ENCODE measurements around the gene TPM1. TPM values are rescaled to one million over a fixed set of nuclear protein-coding genes. Genes with fewer than 3 reads are reported as not detected.
A peak's percentile ranks its signal among the peaks of the same experiment; 100 is the strongest.

TPM1 gene
- total RNA-seq, 2 donors from 2014 or later: 927 to 1,440 TPM

DNA sequence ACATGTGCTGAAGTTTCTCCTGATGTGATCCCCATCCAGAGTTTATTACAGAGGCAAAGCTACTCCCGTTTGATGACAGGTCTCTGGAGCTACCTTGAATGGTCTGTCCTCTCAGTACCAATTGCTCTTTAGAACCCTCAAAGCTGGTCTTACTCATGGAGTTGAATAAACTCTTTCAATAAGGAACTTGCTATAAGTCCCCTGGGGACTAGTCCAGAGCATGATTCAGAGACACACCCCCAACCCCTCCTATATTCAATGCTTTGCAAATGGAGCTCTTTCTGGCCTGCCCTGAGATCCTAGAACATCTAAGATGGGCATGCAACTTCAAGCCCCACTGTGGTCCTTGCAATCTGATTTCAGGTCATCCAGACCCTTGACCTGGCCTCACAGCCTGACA lies 23.9 kb upstream of the TPM1 start:
- H3K27ac ChIP-seq: no peak overlapping the region
- ATAC-seq (ENCODE audit: insufficient number of reproducible peaks, low FRiP score, low read depth): no peak
- no peak for DNase-seq (ENCODE audit: low spot score)
- no peaks in the 10 kb centered on the region for H3K36me3 ChIP-seq
- peaks cover 29 to 36% of the 10 kb centered on the region in 2 donors for H3K4me1 ChIP-seq (ENCODE audit: control insufficient read depth in 1 of 2, low read depth in 2 of 2)
- no peak overlapping the region for H3K4me3 ChIP-seq
- H3K27me3 ChIP-seq (replicated peaks; ENCODE audit: insufficient read depth): no peaks in the 10 kb centered on the region
- H3K9me3 ChIP-seq: no peaks in the 10 kb centered on the region
- TF ChIP-seq, protein P1, sequence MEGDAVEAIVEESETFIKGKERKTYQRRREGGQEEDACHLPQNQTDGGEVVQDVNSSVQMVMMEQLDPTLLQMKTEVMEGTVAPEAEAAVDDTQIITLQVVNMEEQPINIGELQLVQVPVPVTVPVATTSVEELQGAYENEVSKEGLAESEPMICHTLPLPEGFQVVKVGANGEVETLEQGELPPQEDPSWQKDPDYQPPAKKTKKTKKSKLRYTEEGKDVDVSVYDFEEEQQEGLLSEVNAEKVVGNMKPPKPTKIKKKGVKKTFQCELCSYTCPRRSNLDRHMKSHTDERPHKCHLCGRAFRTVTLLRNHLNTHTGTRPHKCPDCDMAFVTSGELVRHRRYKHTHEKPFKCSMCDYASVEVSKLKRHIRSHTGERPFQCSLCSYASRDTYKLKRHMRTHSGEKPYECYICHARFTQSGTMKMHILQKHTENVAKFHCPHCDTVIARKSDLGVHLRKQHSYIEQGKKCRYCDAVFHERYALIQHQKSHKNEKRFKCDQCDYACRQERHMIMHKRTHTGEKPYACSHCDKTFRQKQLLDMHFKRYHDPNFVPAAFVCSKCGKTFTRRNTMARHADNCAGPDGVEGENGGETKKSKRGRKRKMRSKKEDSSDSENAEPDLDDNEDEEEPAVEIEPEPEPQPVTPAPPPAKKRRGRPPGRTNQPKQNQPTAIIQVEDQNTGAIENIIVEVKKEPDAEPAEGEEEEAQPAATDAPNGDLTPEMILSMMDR (IDR thresholded peaks at IDR 0.05): no peak

DNA sequence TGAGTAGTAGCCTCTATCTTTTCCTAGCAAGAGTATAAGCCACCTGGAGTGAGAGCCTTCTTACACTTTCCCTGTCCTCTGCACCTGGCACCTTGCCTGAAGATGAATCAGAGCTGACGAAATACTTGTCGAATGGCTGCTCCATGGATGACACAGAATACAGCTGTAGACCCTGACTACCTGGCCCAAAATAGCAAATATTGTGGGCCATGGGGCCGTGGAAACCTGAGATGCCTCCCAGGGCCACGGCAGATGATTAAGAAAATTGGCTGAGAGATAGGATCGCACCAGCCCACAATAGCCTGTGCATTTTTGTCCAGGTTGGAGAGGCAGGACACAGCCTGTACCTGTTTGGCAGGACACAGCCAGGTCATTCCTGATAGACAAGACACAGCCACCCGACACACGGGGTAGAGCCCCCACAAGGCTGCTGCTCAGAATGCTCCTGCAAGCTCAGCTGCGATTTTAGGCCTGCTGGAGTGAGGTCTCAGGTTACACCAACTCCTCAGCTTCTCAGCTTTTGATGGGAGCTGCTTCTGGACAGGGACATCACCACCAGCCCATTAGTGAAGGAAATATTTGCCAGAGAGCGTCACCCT lies 22.9 kb upstream of the TPM1 start:
- H3K9me3 ChIP-seq: no peaks in the 10 kb centered on the region
- H3K27me3 ChIP-seq (replicated peaks; ENCODE audit: insufficient read depth): no peaks in the 10 kb centered on the region
- peaks cover 29 to 35% of the 10 kb centered on the region in 2 donors for H3K4me1 ChIP-seq (ENCODE audit: control insufficient read depth in 1 of 2, low read depth in 2 of 2)
- ATAC-seq (ENCODE audit: insufficient number of reproducible peaks, low FRiP score, low read depth) (no peak), DNase-seq (ENCODE audit: low spot score) (no peak)
- TF ChIP-seq, protein P1 (IDR thresholded peaks at IDR 0.05): no peak
- H3K4me3 ChIP-seq: no peak overlapping the region
- no peaks in the 10 kb centered on the region for H3K36me3 ChIP-seq
- H3K27ac ChIP-seq: no peak overlapping the region

DNA sequence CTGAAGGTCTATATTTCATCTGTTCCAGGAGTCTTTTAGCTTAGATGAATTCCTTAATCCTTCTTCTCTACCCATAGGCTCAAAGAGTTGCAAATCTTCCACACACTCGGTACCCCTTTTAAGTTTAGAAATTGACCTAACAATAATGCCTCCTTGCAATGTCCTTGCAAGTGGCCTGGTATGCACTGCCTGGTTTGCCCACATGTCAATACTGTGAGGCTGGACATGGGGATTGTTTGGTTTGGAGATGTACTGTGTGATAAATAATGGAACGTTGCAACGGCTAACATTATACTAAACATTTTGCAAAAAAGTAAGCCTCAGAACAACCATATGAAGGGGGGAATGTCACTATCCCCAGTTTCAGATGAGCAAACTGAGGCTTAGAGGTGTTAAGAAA lies 22.4 kb upstream of the TPM1 start:
- TF ChIP-seq, protein P1 (IDR thresholded peaks at IDR 0.05): no peak
- H3K4me1 ChIP-seq (ENCODE audit: control insufficient read depth in 1 of 2, low read depth in 2 of 2): peaks cover 25 to 30% of the 10 kb centered on the region in 2 donors
- ATAC-seq (ENCODE audit: insufficient number of reproducible peaks, low FRiP score, low read depth) (no peak), DNase-seq (ENCODE audit: low spot score) (no peak)
- no peaks in the 10 kb centered on the region for H3K9me3 ChIP-seq
- no peak overlapping the region for H3K4me3 ChIP-seq
- H3K36me3 ChIP-seq: no peaks in the 10 kb centered on the region
- no peaks in the 10 kb centered on the region for H3K27me3 ChIP-seq (replicated peaks; ENCODE audit: insufficient read depth)
- no peak overlapping the region for H3K27ac ChIP-seq

DNA sequence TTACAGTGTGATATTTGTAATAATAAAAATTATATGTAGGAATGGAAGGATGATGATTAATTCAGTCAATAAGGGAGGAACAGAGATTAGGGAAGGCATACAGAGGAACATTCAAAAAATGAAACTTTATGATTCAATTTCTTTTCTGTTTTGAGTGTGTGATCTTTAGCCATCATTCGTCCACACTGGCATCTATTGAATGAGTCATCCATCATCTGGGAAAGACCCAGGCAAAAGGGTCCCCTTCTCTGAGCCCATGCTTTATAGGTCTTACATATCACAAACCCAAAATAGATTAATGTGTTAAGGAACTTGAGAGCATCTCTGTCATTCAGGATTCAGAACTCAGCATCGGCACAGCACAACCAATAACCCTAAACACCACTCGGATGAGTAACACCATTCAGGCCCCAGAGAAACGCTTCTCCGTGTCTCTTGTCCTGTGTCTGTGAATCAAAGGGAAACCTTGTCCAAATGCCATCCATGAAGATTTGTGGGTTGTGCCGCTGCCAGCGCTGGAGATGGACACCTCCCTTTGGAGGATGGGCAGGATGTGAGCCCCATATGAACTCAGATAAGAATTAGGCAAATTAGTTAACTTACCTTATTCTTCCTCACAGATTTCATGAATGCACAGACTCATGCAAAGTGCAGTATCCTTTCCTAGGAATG lies 21.7 kb upstream of the TPM1 start:
- TF ChIP-seq, protein P1 (IDR thresholded peaks at IDR 0.05): no peak
- peaks cover 19 to 22% of the 10 kb centered on the region in 2 donors for H3K4me1 ChIP-seq (ENCODE audit: control insufficient read depth in 1 of 2, low read depth in 2 of 2)
- H3K4me3 ChIP-seq: no peak overlapping the region
- H3K27ac ChIP-seq: no peak overlapping the region
- DNase-seq (ENCODE audit: low spot score) (no peak), ATAC-seq (ENCODE audit: insufficient number of reproducible peaks, low FRiP score, low read depth) (no peak)
- no peaks in the 10 kb centered on the region for H3K27me3 ChIP-seq (replicated peaks; ENCODE audit: insufficient read depth)
- H3K36me3 ChIP-seq: no peaks in the 10 kb centered on the region
- no peaks in the 10 kb centered on the region for H3K9me3 ChIP-seq

DNA sequence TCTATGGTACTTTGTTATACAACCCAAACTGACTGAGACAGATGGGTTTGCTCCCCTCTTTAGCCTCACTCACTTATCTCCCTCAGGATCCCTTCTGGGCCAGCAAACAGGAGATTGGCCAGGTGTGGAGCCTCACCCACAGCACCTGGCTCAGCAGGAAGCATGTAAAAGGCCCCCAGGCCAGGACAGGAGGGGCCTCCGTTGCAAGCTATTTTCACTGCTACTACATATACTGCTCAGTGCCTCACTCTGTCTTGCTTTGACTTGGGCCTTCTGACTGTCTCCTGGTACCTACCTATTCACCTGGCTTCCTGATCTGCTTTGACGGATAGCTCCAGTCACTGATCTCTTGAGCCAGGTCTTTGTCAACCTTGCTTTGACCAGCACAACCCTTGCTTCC lies 20.4 kb upstream of the TPM1 start:
- TF ChIP-seq, protein P1 (IDR thresholded peaks at IDR 0.05): no peak
- Histone ChIP-seq H3K4me1 (ENCODE audit: control insufficient read depth in 1 of 2, low read depth in 2 of 2) (peaks cover 15 to 18% of the 10 kb centered on the region in 2 donors), H3K9me3 (no peaks in the 10 kb centered on the region), H3K36me3 (no peaks in the 10 kb centered on the region), H3K27ac (peak overlapping the region in 1 of 2 donors; percentile 74), H3K4me3 (no peak overlapping the region), H3K27me3 (replicated peaks; ENCODE audit: insufficient read depth) (no peaks in the 10 kb centered on the region)
- no peak for ATAC-seq (ENCODE audit: insufficient number of reproducible peaks, low FRiP score, low read depth)
- no peak for DNase-seq (ENCODE audit: low spot score)

Measured in thoracic aorta (tissue), 2 donors.